CD8-positive, alpha-beta memory T cell (primary cell): ENCODE results near the gene VPS16. TPM values are rescaled to one million over a fixed set of nuclear protein-coding genes. Genes with fewer than 3 reads are reported as not detected.

Source experiments
- CTCF ChIA-PET: fragments of 350-600 bp; sonication (Branson Sonifier 250); formaldehyde crosslinking; loops from one replicate; lab custom pipeline; 2021; ENCODE audit warnings: antibody characterized with exemption; lab: Charles Lee
- POLR2A ChIA-PET: fragments of 350-600 bp; sonication (Branson Sonifier 250); formaldehyde crosslinking; loops from one replicate; lab custom pipeline; 2021; ENCODE audit warnings: antibody characterized with exemption; lab: Charles Lee
- DNase-seq, 5 donors: peaks; one replicate each; pipeline versions ENCODE4 v3.0.0 to v3.0.0-alpha.2; 2020 to 2022; ENCODE audit warnings: mixed read lengths in 1 of 5
- H3K27ac ChIP-seq: one replicate; pipeline ENCODE4 v1.7.0; 2013; ENCODE audit warnings: low read depth, mild to moderate bottlenecking, low read length, moderate library complexity
- H3K27me3 ChIP-seq: 2 replicates; pipeline ENCODE4 v1.7.0; 2013; ENCODE audit warnings: low read length, mild to moderate bottlenecking; ENCODE audit not compliant: insufficient read depth, poor library complexity, severe bottlenecking
- H3K36me3 ChIP-seq: 2 replicates; pipeline ENCODE4 v1.7.0; 2013; ENCODE audit warnings: mild to moderate bottlenecking, low read length, moderate library complexity; ENCODE audit not compliant: insufficient read depth
- H3K4me1 ChIP-seq: 2 replicates; pipeline ENCODE4 v1.7.0; 2013; ENCODE audit warnings: mild to moderate bottlenecking, low read length, moderate library complexity; ENCODE audit not compliant: insufficient read depth
- H3K4me3 ChIP-seq: 2 replicates; pipeline ENCODE4 v1.7.0; 2013; ENCODE audit warnings: mild to moderate bottlenecking, low read length
- H3K9me3 ChIP-seq: 2 replicates; pipeline ENCODE4 v1.7.0; 2013; ENCODE audit warnings: mild to moderate bottlenecking, low read length
- H3K27ac Mint-ChIP-seq, 8 donors: one replicate each; pipeline ENCODE4 v1.8.0; 2020 to 2021; ENCODE audit warnings: mixed read lengths in 8 of 8, mild to moderate bottlenecking in 6 of 8, inconsistent platforms in 3 of 8, moderate library complexity in 3 of 8
- H3K27me3 Mint-ChIP-seq, 2 donors: one replicate each; pipeline ENCODE4 v1.8.0; 2020 to 2021; ENCODE audit warnings: mixed read lengths in 2 of 2, mild to moderate bottlenecking in 1 of 2, moderate library complexity in 1 of 2
- H3K36me3 Mint-ChIP-seq, 3 donors: one replicate each; pipeline ENCODE4 v1.8.0; 2020 to 2021; ENCODE audit warnings: mixed read lengths in 3 of 3, inconsistent platforms in 1 of 3, mild to moderate bottlenecking in 1 of 3
- H3K4me1 Mint-ChIP-seq, 3 donors: one replicate each; pipeline ENCODE4 v1.8.0; 2020 to 2021; ENCODE audit warnings: mixed read lengths in 3 of 3, inconsistent platforms in 1 of 3, mild to moderate bottlenecking in 1 of 3
- H3K4me3 Mint-ChIP-seq, 7 donors: one replicate each; pipeline ENCODE4 v1.8.0; 2020 to 2021; ENCODE audit warnings: mixed read lengths in 7 of 7, mild to moderate bottlenecking in 6 of 7, moderate library complexity in 4 of 7, inconsistent platforms in 2 of 7
- H3K9me3 Mint-ChIP-seq, 5 donors: one replicate each; pipeline ENCODE4 v1.8.0; 2020 to 2022; ENCODE audit warnings: mixed read lengths in 5 of 5, mild to moderate bottlenecking in 3 of 5, moderate library complexity in 2 of 5, inconsistent platforms in 1 of 5
- polyA plus RNA-seq: library from polyadenylated mRNA; unstranded; fragments of 300-500 nt; fragmentation: Illumina TruSeq; gene quantifications from one replicate; pipeline ENCODE4 v1.2.3, GENCODE V29; 2021
- total RNA-seq, 2 experiments: library from RNA; stranded (reverse); gene quantifications; one replicate each; pipeline ENCODE4 v1.2.3, GENCODE V29; 2021

The VPS16 gene
- total and polyA plus RNA-seq, 3 experiments from 2014 or later: 40.1 to 49.1 (median 47.8) TPM

DNA sequence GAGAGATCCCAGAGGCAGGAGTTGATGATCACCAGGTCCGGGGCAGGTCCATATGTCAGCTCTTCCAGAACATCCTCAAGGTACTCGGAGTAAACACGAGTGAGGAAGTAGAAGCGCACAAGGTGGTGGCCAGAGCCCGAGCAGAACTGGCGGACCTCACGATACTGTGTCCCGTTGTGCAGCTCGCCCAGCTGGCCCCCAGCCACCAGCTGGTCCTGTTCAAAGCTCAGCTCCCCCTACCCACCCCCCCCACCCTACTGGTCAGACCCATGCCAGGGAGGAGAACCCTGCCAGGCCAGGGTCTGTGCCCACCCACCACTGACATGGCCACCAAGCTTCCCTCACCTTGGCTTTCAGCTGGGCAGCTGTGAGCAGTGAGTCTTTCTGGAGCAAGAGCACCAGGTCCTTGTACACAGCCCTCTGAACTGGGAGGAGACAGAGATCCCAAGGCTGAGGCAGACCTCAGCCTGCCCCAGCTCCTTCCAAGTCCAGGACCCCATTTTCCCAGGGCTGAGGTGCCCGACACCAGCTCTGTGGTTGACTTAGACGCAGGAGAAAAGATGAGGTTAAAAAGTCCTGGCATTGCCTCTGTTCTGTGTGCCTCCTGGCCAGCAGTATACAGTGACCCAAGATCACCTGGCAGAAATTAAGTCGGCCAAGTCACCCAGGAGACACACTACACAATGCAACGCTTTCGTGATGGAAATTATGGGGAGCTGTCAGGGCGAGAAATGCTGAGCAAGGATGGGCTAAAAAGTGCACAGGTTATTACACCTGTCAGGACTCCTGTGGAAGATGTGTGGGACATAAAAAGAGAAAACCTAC lies 1.5 kb upstream of the VPS16 start:
- H3K27ac ChIP-seq: no peak overlapping the region
- H3K4me1 Mint-ChIP-seq: peaks cover 23 to 46% (median 28%) of the 10 kb centered on the region in 3 donors
- H3K36me3 Mint-ChIP-seq: peaks cover 0 to 31% (median 12%) of the 10 kb centered on the region in 3 donors
- no peaks in the 10 kb centered on the region for H3K9me3 ChIP-seq
- H3K4me1 ChIP-seq: peaks cover 23% of the 10 kb centered on the region
- H3K27me3 ChIP-seq: no peaks in the 10 kb centered on the region
- DNase-seq: no peak
- H3K4me3 Mint-ChIP-seq: peak overlapping the region; percentile 84 to 92 (median 87)
- CTCF ChIA-PET: interaction anchor here (1.1 to 1.7 kb wide), 3 partner anchors 10 to 86 kb away, joined by 3 to 5 read pairs (median 4); no protein-coding TSS in a partner anchor
- no peaks in the 10 kb centered on the region for H3K36me3 ChIP-seq
- POLR2A ChIA-PET: interaction anchor here (0.7 to 1.7 kb wide), 2 partner anchors 75 to 98 kb away, joined by 3 read pairs; no protein-coding TSS in a partner anchor
- H3K4me3 ChIP-seq: peak overlapping the region; percentile 87
- H3K27ac Mint-ChIP-seq: peak overlapping the region; percentile 65 to 95 (median 82)
- no peaks in the 10 kb centered on the region for H3K27me3 Mint-ChIP-seq
- H3K9me3 Mint-ChIP-seq: no peaks in the 10 kb centered on the region

DNA sequence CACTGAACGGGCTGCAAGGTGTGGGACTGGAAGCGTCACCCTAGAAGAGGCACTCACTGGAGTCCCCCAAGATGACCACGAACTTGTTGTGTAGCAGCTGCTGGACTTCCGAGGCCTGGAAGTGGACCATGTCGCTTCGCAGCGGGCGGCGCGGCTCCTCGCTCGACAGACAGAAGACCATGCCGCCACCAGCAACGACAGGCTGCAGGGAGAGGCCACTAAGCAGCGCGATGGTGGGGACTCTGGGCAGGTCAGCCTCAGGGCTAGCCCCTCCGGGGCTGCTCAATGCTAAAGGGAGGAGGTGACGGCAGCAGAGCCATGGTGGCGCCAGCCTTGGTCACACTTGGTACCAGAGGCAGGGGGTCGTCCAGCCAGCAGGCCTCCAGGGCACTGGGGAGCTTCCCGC lies 810 bp upstream of the VPS16 start:
- no peaks in the 10 kb centered on the region for H3K9me3 ChIP-seq
- peak overlapping the region; percentile 87 for H3K4me3 ChIP-seq
- peaks cover 23% of the 10 kb centered on the region for H3K4me1 ChIP-seq
- Mint-ChIP-seq H3K4me3 (peak overlapping the region; percentile 84 to 92 (median 87)), H3K36me3 (peaks cover 0 to 31% (median 14%) of the 10 kb centered on the region in 3 donors), H3K27me3 (no peaks in the 10 kb centered on the region), H3K27ac (peak overlapping the region; percentile 65 to 95 (median 82)), H3K9me3 (no peaks in the 10 kb centered on the region), H3K4me1 (peaks cover 29 to 53% (median 35%) of the 10 kb centered on the region in 3 donors)
- H3K27me3 ChIP-seq: no peaks in the 10 kb centered on the region
- H3K27ac ChIP-seq: no peak overlapping the region
- CTCF ChIA-PET: interaction anchor here (0.8 to 1.8 kb wide), 5 partner anchors 12 to 187 kb away, joined by 3 to 5 read pairs (median 3); partner anchors contain the start of gene NOP56
- POLR2A ChIA-PET: interaction anchor here (0.5 to 1.9 kb wide), 5 partner anchors 15 to 175 kb away, joined by 3 to 6 read pairs (median 3); partner anchors contain the start of gene IDH3B
- H3K36me3 ChIP-seq: no peaks in the 10 kb centered on the region
- no peak for DNase-seq

DNA sequence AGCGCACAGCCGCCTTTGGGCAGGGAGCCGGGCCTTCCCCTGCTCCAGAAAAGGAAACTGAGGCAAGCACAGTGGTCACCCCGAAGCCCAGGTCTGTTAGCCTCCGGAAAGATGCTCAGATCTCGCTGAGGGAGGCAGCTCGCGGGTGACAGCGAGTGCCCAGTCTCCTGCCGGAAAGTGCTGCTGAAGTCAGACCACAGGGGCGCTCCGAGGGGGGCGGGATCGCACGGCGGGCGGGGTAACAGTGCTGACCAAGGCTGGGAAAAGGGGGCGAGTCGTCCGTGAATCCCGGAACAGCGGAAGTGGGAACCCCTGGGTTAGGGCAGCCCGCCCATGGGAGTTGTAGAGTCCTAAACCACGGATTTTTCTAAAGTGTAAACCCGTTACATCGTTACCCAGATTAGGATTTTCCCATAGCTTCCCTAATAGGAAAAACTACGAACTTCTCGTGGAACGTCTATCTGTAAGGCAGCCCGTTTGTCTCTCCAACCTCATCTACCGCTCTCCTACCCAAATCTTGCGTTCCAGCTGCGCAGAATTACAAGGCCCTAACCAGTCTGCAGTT lies 504 bp downstream of the VPS16 start:
- Mint-ChIP-seq H3K4me1 (peaks cover 35 to 62% (median 40%) of the 10 kb centered on the region in 3 donors), H3K4me3 (peak overlapping the region; percentile 86 to 95 (median 89)), H3K27ac (peak overlapping the region; percentile 64 to 93 (median 82)), H3K9me3 (no peaks in the 10 kb centered on the region), H3K36me3 (peaks cover 0 to 23% (median 9%) of the 10 kb centered on the region in 3 donors), H3K27me3 (no peaks in the 10 kb centered on the region)
- Histone ChIP-seq H3K4me1 (peaks cover 23% of the 10 kb centered on the region), H3K9me3 (no peaks in the 10 kb centered on the region), H3K27me3 (no peaks in the 10 kb centered on the region), H3K4me3 (peak overlapping the region; percentile 79), H3K36me3 (no peaks in the 10 kb centered on the region), H3K27ac (peak overlapping the region; percentile 52)
- ChIA-PET CTCF (interaction anchor here (1.2 to 1.8 kb wide), 3 partner anchors 8 to 88 kb away, joined by 3 to 5 read pairs (median 4); no protein-coding TSS in a partner anchor), POLR2A (interaction anchor here (0.5 to 1.9 kb wide), 6 partner anchors 30 to 256 kb away, joined by 3 to 8 read pairs (median 5); partner anchors contain the start of gene PTPRA)
- peak in 4 of 5 donors; percentile 27 to 61 (median 39) for DNase-seq

DNA sequence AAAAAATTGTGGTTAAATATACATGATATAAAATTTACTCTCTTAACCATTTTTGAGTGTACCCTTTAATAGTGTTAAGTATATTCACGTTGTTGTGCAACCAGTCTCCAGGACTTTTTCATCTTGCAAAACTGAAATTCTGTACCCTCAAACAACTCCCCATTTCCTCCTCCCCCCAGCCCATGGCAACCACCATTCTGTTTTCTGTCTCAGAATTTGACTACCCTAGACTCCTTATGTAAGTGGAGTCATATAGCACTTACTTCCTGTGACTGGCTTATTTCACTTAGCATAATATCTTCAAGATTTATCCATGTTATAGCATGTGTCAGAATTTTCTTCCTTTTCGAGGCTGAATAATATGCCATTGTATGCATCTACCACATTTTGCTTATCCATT lies 5.1 kb downstream of the VPS16 start:
- Histone ChIP-seq H3K4me3 (no peak overlapping the region), H3K36me3 (no peaks in the 10 kb centered on the region), H3K4me1 (peaks cover 11% of the 10 kb centered on the region), H3K27ac (no peak overlapping the region), H3K27me3 (no peaks in the 10 kb centered on the region), H3K9me3 (no peaks in the 10 kb centered on the region)
- Mint-ChIP-seq H3K9me3 (no peaks in the 10 kb centered on the region), H3K36me3 (peaks cover 0 to 16% (median 1%) of the 10 kb centered on the region in 3 donors), H3K4me1 (peaks cover 26 to 53% (median 27%) of the 10 kb centered on the region in 3 donors), H3K27ac (peak overlapping the region in 1 of 8 donors; percentile 24), H3K27me3 (peaks cover 0 to 2% of the 10 kb centered on the region in 2 donors), H3K4me3 (peak overlapping the region in 1 of 7 donors; percentile 51)
- DNase-seq: no peak
- ChIA-PET POLR2A (no interaction called here), CTCF (no interaction called here)

DNA sequence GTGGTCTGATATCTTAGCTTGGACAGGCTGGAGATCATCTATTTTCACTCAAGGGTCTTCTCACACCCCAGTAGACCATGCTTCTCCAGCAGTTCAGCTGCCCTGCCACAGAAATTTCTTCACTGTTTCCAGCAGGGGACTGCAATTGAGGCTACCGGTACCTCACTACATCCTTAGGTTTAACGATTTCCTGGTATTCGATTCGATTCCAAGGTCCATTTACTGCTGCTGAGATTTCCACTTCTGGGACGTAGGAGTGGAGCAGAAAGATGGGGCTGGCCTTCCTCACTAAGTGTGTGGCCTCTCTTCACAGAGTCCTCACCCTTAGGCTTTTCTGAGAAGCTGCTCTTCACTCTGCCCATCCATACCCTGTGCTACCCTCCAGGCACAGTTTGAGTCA lies 6.2 kb downstream of the VPS16 start:
- Histone ChIP-seq H3K27me3 (no peaks in the 10 kb centered on the region), H3K4me3 (no peak overlapping the region), H3K4me1 (peaks cover 4% of the 10 kb centered on the region), H3K36me3 (no peaks in the 10 kb centered on the region), H3K27ac (no peak overlapping the region), H3K9me3 (no peaks in the 10 kb centered on the region)
- peaks cover 23 to 50% (median 24%) of the 10 kb centered on the region in 3 donors for H3K4me1 Mint-ChIP-seq
- H3K4me3 Mint-ChIP-seq: peak overlapping the region in 1 of 7 donors; percentile 39
- ChIA-PET CTCF (no interaction called here), POLR2A (interaction anchor here (0.6 kb wide), 1 partner anchor 58 kb away, joined by 3 read pairs; no protein-coding TSS in a partner anchor)
- peak overlapping the region in 2 of 8 donors; percentile 25 to 91 for H3K27ac Mint-ChIP-seq
- DNase-seq: no peak
- H3K36me3 Mint-ChIP-seq: peaks cover 0 to 11% (median 1%) of the 10 kb centered on the region in 3 donors
- peaks cover 0 to 2% of the 10 kb centered on the region in 2 donors for H3K27me3 Mint-ChIP-seq
- no peaks in the 10 kb centered on the region for H3K9me3 Mint-ChIP-seq

DNA sequence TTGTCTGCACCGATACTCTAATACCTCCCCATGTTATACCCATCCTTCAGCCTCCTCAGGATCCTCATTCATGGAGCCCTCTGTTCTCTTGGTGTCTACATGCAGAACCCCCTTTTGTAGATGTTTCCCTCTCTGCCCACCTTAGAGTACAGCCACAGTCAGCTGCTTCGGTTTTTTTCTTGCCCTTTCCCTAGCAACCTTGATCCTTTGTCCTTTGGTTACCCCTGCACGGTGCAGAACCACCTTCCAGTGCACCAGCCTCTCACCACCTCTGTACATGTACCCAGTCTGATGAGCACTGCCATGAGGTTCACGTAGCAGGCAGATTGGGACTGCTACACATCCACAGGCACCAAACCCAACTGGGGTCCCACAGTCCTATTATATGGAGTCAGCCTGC lies 7.3 kb downstream of the VPS16 start:
- H3K27ac ChIP-seq: no peak overlapping the region
- Mint-ChIP-seq H3K27ac (peak overlapping the region in 1 of 8 donors; percentile 27), H3K27me3 (peaks cover 0 to 2% of the 10 kb centered on the region in 2 donors), H3K36me3 (peaks cover 0 to 10% (median 1%) of the 10 kb centered on the region in 3 donors), H3K4me1 (peaks cover 34 to 60% (median 35%) of the 10 kb centered on the region in 3 donors), H3K9me3 (no peaks in the 10 kb centered on the region), H3K4me3 (no peak overlapping the region)
- no peaks in the 10 kb centered on the region for H3K27me3 ChIP-seq
- H3K9me3 ChIP-seq: no peaks in the 10 kb centered on the region
- no peaks in the 10 kb centered on the region for H3K36me3 ChIP-seq
- CTCF ChIA-PET: no interaction called here
- DNase-seq: no peak
- POLR2A ChIA-PET: no interaction called here
- peaks cover 11% of the 10 kb centered on the region for H3K4me1 ChIP-seq
- no peak overlapping the region for H3K4me3 ChIP-seq

GRCh38 chr20:2849529-2849928 lies 9.0 kb downstream of the VPS16 start:
- Mint-ChIP-seq H3K4me3 (no peak overlapping the region), H3K4me1 (peaks cover 33 to 53% (median 36%) of the 10 kb centered on the region in 3 donors), H3K9me3 (no peaks in the 10 kb centered on the region), H3K27ac (peak overlapping the region in 1 of 8 donors; percentile 36), H3K27me3 (peaks cover 0 to 2% of the 10 kb centered on the region in 2 donors), H3K36me3 (peaks cover 0 to 9% (median 0%) of the 10 kb centered on the region in 3 donors)
- no peak overlapping the region for H3K4me3 ChIP-seq
- CTCF ChIA-PET: interaction anchor here (1.3 to 1.8 kb wide), 3 partner anchors 9 to 22 kb away, joined by 3 to 4 read pairs (median 4); partner anchors contain the start of genes PCED1A and VPS16
- no peak for DNase-seq
- no peak overlapping the region for H3K27ac ChIP-seq
- H3K27me3 ChIP-seq: no peaks in the 10 kb centered on the region
- POLR2A ChIA-PET: no interaction called here
- H3K4me1 ChIP-seq: peaks cover 16% of the 10 kb centered on the region
- no peaks in the 10 kb centered on the region for H3K36me3 ChIP-seq
- no peaks in the 10 kb centered on the region for H3K9me3 ChIP-seq
